ENCODE data around the gene OR2AJ1. TPM values are rescaled to one million over a fixed set of nuclear protein-coding genes. Genes with fewer than 3 reads are reported as not detected.

The OR2AJ1 gene
- total RNA-seq, 1 donor from 2014 or later, result not detected

GRCh38 chr1:247913786-247914185 is 10.9 kb upstream of the OR2AJ1 start:
- H3K27ac Mint-ChIP-seq (ENCODE audit: unreplicated experiment), result no peak overlapping the region
- no peaks in the 10 kb centered on the region for H3K4me1 Mint-ChIP-seq (ENCODE audit: unreplicated experiment)
- TF ChIP-seq CTCF (IDR thresholded peaks at IDR 0.05), result no peak
- H3K9me3 Mint-ChIP-seq (ENCODE audit: unreplicated experiment), result peaks cover 13% of the 10 kb centered on the region
- H3K4me3 Mint-ChIP-seq (ENCODE audit: unreplicated experiment), result no peak overlapping the region
- H3K36me3 Mint-ChIP-seq (ENCODE audit: unreplicated experiment), result no peaks in the 10 kb centered on the region
- no peaks in the 10 kb centered on the region for H3K27me3 Mint-ChIP-seq (ENCODE audit: unreplicated experiment)
- no peak for DNase-seq (ENCODE audit: extremely low spot score, unreplicated experiment)

GRCh38 chr1:247914941-247915662 is 9.6 kb upstream of the OR2AJ1 start:
- no peak for TF ChIP-seq CTCF (IDR thresholded peaks at IDR 0.05)
- DNase-seq (ENCODE audit: extremely low spot score, unreplicated experiment), result no peak

GRCh38 chr1:247919952-247920351 is 4.7 kb upstream of the OR2AJ1 start, which contains the start of gene OR2T8:
OR2T8 (plus strand) TSS chr1:247920252; CDS start chr1:247921018, 766 bp downstream.
- no peak within 1 kb of the TSS for H3K4me3 Mint-ChIP-seq (ENCODE audit: unreplicated experiment)
- H3K27me3 Mint-ChIP-seq (ENCODE audit: unreplicated experiment), result no peaks in the 10 kb centered on the region
- TF ChIP-seq CTCF (IDR thresholded peaks at IDR 0.05), result no peak
- DNase-seq (ENCODE audit: extremely low spot score, unreplicated experiment), result no peak
- H3K9me3 Mint-ChIP-seq (ENCODE audit: unreplicated experiment), result no peaks in the 10 kb centered on the region
- no peaks in the 10 kb centered on the region for H3K36me3 Mint-ChIP-seq (ENCODE audit: unreplicated experiment)
- no peaks in the 10 kb centered on the region for H3K4me1 Mint-ChIP-seq (ENCODE audit: unreplicated experiment)
- no peak within 1 kb of the TSS for H3K27ac Mint-ChIP-seq (ENCODE audit: unreplicated experiment)

More at GRCh38 chr1:247914941-247915662, 9.6 kb upstream of the OR2AJ1 start:
- H3K27me3 Mint-ChIP-seq (ENCODE audit: unreplicated experiment), result no peaks in the 10 kb centered on the region
- no peak overlapping the region for H3K27ac Mint-ChIP-seq (ENCODE audit: unreplicated experiment)
- no peaks in the 10 kb centered on the region for H3K36me3 Mint-ChIP-seq (ENCODE audit: unreplicated experiment)
- no peaks in the 10 kb centered on the region for H3K4me1 Mint-ChIP-seq (ENCODE audit: unreplicated experiment)
- H3K4me3 Mint-ChIP-seq (ENCODE audit: unreplicated experiment), result no peak overlapping the region
- peaks cover 12% of the 10 kb centered on the region for H3K9me3 Mint-ChIP-seq (ENCODE audit: unreplicated experiment)

- Mint-ChIP-seq H3K4me1 (ENCODE audit: unreplicated experiment) (no peaks in the 10 kb centered on the region), H3K27ac (ENCODE audit: unreplicated experiment) (no peak overlapping the region), H3K36me3 (ENCODE audit: unreplicated experiment) (no peaks in the 10 kb centered on the region), H3K27me3 (ENCODE audit: unreplicated experiment) (no peaks in the 10 kb centered on the region), H3K4me3 (ENCODE audit: unreplicated experiment) (no peak overlapping the region), H3K9me3 (ENCODE audit: unreplicated experiment) (no peaks in the 10 kb centered on the region)
- TF ChIP-seq CTCF (IDR thresholded peaks at IDR 0.05), result no peak
- DNase-seq (ENCODE audit: extremely low spot score, unreplicated experiment), result no peak
These were observed 748 bp upstream of the OR2AJ1 start for GRCh38 chr1:247923941-247924340.

- DNase-seq (ENCODE audit: extremely low spot score, unreplicated experiment), result no peak
- Mint-ChIP-seq H3K27me3 (ENCODE audit: unreplicated experiment) (peaks cover 7% of the 10 kb centered on the region), H3K36me3 (ENCODE audit: unreplicated experiment) (no peaks in the 10 kb centered on the region), H3K9me3 (ENCODE audit: unreplicated experiment) (peaks cover 6% of the 10 kb centered on the region), H3K4me3 (ENCODE audit: unreplicated experiment) (no peak overlapping the region), H3K27ac (ENCODE audit: unreplicated experiment) (no peak overlapping the region), H3K4me1 (ENCODE audit: unreplicated experiment) (peaks cover 3% of the 10 kb centered on the region)
- TF ChIP-seq CTCF (IDR thresholded peaks at IDR 0.05), result no peak
These were observed 9.3 kb downstream of the OR2AJ1 start for GRCh38 chr1:247933989-247934388.
